Stimulated activated CD4-positive, alpha-beta T cell treated with anti-CD3 and anti-CD28 coated beads, Interleukin-12 subunit alpha, Interleukin-12 subunit beta, amount 100 ng/mL, for 48 hours (primary cell): Measurements from ENCODE around the gene IRAK2.
"Not testable (repeated sequence)": the region's sequence is repeated elsewhere in the genome, so short reads cannot be mapped to it uniquely, and the experiment has no call there.

ENCODE experiments used
- DNase-seq, 3 donors: peaks; one replicate each; pipeline ENCODE4 v3.0.0-alpha.2; 2020; ENCODE audit warnings: low read depth in 2 of 3, low spot score in 1 of 3

Gene IRAK2, protein sequence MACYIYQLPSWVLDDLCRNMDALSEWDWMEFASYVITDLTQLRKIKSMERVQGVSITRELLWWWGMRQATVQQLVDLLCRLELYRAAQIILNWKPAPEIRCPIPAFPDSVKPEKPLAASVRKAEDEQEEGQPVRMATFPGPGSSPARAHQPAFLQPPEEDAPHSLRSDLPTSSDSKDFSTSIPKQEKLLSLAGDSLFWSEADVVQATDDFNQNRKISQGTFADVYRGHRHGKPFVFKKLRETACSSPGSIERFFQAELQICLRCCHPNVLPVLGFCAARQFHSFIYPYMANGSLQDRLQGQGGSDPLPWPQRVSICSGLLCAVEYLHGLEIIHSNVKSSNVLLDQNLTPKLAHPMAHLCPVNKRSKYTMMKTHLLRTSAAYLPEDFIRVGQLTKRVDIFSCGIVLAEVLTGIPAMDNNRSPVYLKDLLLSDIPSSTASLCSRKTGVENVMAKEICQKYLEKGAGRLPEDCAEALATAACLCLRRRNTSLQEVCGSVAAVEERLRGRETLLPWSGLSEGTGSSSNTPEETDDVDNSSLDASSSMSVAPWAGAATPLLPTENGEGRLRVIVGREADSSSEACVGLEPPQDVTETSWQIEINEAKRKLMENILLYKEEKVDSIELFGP

DNA sequence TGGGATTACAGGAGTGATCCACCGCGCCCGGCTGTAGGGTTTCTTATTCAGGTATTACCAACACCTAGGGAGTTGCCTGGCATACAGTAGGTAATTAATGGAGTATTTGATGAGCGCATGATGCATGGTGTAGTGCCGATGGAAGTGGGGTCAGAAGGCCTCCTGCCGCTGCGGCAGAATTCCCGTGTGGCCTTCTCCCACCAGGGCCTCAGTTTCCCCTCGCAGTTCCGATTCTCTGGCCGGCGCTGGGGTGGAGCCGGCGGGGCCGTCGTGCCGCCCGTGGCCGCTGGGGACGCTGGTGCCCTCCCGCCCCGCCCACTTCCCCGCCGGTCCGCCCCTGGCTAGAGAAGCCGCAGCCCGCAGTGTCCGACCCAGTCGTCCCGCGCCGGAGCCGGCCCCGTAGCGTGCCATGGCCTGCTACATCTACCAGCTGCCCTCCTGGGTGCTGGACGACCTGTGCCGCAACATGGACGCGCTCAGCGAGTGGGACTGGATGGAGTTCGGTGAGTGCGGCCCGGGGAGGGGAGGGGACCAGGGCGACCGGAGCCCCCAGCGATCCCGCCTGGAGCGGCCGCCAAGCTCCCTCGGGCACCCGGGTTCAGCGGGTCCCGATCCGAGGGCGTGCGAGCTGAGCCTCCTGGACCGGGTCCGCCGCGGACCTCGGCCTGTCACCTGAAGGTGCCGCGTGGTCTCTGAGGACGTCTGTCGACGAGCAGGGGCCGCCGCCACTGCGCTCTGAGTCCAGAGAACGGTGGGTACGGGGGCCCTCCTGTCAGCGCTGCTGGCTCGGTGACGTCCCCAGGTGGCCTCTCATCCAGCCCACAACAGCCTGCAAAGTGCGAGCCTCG, at the start of gene IRAK2:
IRAK2 (plus strand) TSS at position 374 of the 848 bp plus-strand sequence; CDS start at position 410, 36 bp downstream.
- DNase-seq, result peak in 2 of 3 donors; percentile 51 to 57

DNA sequence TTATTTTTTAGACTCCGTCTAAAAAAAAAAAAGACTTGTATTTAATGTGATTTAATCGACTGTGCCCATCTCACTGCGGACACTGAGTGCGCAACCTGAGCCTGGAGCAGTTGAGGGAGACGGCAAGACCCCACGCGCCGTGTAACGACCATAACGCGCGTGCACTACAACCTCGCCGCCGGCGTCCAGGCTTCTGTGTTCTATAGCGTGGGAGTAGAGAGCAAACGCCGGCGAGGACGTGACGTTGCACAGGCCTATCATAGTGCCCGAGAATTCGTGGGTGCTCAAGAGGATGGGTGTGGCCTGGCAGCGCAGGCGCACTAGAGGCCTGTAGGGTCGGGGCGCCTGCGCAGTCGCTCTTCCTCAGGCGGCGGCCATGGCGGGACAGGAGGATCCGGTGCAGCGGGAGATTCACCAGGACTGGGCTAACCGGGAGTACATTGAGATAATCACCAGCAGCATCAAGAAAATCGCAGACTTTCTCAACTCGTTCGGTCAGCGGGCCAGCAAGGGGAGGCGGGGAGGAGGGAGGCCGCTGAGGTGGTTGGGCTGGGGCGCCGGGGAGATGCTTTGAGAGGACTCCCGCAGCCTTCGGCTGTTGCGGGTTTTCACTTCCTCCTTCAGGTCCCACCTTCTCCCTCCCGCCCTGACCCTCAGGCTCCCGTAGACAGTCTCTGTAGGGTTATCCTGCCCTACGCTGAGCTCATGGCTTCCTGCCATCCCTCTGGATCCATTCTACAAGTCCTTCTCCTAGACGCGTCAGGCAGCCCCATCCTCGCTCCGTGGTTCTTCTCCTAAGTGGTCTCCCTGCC, 49.2 kb upstream of the IRAK2 start, which contains the start of gene BRK1:
BRK1 (plus strand) TSS at position 350 of the 812 bp plus-strand sequence; CDS start at position 377, 27 bp downstream.
- DNase-seq, result peak; percentile 86 to 93 (median 90)

DNA sequence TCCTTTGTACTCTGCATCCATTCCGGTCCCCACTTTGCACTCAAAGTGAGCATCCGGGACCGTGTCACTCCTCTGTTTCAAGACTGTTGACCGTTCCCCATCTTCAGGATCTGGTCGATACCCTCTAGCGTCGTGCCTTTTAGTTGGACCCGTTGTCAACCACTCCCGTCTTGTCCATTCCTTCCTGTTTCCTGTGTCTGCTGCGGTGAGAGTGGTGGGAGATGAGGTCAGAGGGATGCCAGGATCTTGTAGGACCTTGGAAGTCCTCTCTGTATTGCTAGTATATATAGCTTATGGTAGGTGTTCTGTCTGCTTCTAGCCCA, 48.6 kb upstream of the IRAK2 start:
- peak in 1 of 3 donors; percentile 4 for DNase-seq

- DNase-seq, result no peak
These were observed 47.8 kb upstream of the IRAK2 start for GRCh38 chr3:10116928-10117327.

DNA sequence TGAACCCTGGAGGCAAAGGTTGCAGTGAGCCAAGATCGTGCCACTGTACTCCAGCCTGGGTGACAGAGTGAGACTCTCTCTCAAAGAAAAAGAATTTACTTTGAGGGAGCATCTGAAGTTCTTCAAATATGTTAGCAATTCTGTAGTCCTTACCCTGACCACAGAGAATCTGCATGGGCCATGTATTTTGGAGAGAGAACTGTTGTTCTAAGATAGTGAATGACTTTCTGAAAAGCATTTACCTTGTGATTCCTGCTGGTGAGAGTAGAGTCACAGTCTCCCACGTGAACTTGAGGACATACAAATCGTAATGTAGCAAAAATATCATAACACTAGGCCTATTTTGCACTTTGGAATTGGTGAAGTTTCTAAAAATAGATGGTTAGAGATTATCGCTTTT, 45.3 kb upstream of the IRAK2 start:
- no peak for DNase-seq

- DNase-seq, result no peak
These were observed 43.7 kb upstream of the IRAK2 start for GRCh38 chr3:10121064-10121463.

- DNase-seq, result no peak
These were observed 42.0 kb upstream of the IRAK2 start for GRCh38 chr3:10122724-10123123.

GRCh38 chr3:10135872-10136271, 28.8 kb upstream of the IRAK2 start:
- not testable (repeated sequence) for DNase-seq

DNA sequence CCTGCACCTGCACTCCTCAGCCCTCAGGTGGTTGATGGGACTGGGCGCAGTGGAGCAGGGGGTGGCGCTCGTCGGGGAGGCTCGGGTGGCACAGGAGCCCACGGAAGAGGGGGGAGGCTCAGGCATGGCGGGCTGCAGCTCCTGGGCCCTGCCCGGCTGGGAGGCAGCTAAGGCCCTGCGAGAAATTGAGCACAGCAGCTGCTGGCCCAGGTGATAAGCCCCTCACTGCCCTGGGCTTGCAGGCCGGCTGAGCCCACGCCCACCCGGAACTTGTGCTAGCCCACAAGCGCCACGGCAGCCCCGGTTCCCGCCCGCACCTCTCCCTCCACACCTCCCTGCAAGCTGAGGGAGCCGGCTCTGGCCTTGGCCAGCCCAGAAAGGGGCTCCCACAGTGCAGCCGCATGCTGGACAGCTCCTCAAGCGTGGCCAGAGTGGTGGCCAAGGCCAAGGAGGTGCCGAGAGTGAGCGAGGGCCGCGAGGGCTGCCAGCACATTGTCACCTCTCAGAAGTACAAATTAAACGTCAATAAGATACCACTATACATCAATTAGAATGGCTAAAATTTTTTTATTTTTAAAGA, 28.2 kb upstream of the IRAK2 start:
- DNase-seq, result no peak

GRCh38 chr3:10137178-10137577, 27.5 kb upstream of the IRAK2 start:
- no peak for DNase-seq

DNA sequence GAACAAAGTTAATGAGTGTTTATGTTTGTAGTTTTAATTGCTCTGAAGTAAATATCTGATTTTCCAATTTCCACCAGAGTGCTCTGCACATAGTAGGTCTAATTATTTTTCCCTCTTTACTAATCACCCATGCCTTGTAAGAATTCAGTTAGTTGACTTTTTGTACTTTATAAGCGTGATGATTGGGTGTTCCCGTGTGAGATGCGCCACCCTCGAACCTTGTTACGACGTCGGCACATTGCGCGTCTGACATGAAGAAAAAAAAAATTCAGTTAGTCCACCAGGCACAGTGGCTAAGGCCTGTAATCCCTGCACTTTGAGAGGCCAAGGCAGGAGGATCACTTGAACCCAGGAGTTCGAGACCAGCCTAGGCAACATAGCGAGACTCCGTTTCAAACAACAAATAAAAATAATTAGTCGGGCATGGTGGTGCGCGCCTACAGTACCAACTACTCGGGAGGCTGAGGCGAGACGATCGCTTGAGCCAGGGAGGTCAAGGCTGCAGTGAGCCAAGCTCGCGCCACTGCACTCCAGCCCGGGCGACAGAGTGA, 23.6 kb upstream of the IRAK2 start:
- DNase-seq, result no peak

DNA sequence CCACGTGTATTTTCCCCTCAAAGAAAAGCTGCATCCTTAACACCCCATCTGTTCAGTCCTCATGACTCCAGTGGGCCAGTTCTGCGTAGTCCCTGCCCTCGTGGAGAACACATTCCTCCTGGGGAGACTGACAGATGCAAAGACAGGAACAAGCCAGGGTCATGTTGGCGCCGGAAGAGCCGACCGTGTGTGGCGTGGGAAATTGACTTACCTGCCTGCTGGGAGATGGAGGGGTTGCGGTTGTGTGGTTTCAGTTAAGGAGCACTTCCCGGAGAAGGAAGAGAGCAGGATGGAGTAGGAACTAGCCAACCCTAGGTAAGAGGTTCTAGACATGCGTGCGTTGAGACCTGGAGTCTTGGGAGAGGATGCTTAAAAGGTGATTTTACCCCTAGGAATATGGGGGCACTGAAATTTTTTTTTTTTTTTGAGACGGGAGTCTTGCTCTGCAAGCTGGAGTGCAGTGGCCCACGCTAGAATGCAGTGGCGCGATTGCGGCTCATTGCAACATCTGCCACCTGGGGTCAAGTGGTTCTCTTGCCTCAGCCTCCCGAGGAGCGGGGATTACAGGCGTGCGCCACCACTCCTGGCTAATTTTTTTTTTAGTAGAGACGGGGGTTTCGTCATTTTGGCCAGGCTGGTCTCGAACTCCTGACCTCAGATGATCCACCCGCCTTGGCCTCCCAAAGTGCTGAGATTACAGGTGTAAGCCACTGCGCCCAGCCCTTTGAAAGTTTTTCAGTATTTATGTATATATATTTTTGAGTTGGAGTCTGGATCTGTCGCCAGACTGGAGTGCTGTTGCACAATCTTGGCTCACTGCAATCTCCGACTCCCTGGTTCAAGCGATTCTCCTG, 21.8 kb upstream of the IRAK2 start:
- DNase-seq, result no peak

DNA sequence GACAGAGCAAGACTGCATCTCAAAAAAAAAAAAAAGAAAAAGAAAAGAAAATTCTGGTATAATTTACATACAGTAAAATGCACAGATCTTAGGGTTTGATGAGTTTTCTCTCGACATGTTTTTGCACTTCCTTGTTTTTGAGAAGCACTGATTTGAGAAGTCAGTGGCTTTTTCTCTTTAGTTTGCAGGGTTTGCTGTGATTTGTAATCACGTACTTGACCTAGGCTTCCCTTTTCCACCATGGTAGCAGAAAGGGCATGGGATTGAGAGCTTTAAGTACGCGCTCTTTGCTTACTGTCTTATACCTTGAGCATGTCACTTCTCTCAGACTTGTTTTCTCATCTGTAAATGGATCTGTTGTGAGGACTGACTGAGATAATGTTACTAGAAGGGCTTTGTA, 19.0 kb upstream of the IRAK2 start:
- no peak for DNase-seq

- no peak for DNase-seq
These were observed 15.5 kb upstream of the IRAK2 start for GRCh38 chr3:10149226-10149625.

DNA sequence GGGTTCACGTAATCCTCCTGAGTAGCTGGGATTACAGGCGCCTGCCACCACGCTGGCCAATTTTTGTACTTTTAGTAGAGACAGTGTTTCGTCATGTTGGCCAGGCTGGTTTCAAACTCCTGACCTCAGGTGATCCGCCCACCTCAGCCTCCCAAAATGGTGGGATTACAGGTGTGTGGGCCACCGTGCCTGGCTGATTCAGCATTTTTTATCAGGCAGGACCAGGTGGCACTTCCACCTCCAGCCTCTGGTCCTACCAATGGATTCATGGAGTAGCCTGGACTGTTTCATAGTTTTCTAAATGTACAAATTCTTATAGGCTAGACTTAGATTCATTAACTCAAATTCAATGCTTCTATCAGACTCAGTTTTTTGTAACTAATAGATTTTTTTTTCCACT, 13.7 kb upstream of the IRAK2 start:
- DNase-seq, result no peak

- no peak for DNase-seq
These were observed 10.2 kb upstream of the IRAK2 start for GRCh38 chr3:10154335-10155122.

DNA sequence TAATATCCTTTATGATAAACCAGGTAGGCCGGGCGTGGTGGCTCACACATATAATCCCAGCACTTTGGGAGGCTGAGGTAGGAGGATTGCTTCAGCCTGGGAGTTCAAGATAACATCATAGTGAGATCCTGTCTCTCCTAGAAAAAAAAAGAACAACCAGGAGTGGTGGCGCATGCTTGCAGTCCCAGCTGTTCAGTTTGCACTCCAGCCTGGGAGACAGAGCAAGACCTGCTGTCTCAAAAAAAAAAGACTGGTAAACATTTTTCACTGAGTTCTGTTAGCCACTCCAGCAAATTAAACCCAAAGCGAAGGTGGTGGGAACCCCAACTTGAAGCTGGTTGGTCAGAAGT, 9.6 kb upstream of the IRAK2 start:
- DNase-seq, result no peak

- DNase-seq, result no peak
These were observed 9.1 kb upstream of the IRAK2 start for GRCh38 chr3:10155658-10156057.

GRCh38 chr3:10157031-10157430, 7.7 kb upstream of the IRAK2 start:
- DNase-seq, result no peak
